ENCODE data around the gene GSTT2B. TPM values are rescaled to one million over a fixed set of nuclear protein-coding genes. Genes with fewer than 3 reads are reported as not detected.

Gene GSTT2B
- polyA plus RNA-seq, 1 of the 3 experiments (the other 2 are of a cell fraction): 32.8 TPM

DNA sequence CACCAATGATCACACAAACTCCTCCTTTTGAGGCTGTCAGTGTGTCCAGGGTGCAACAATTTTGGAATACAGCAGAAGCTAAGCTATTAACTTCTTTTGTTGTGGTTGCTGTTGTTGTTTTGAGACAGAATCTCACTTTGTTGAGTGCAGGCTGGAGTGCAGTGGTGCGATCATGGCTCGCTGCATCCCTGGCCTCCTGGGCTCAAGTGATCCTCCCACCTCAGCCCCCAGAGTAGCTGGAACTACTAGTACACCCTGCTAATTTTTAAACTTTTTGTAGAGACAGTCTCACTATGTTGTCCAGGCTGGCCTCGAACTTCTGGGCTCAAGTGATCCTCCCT, 22.0 kb downstream of the GSTT2B start:
- no peak overlapping the region for H3K4me2 ChIP-seq
- H3K9me3 ChIP-seq: no peaks in the 10 kb centered on the region
- H2AFZ ChIP-seq (ENCODE audit: low read depth): no peak overlapping the region
- H3K79me2 ChIP-seq (ENCODE audit: insufficient read depth): no peaks in the 10 kb centered on the region
- no peak for DNase-seq
- CTCF ChIA-PET: interaction anchor here (1.0 kb wide), 1 partner anchor 18 kb away, joined by 3 read pairs; no protein-coding TSS in a partner anchor
- H3K4me1 ChIP-seq (ENCODE audit: control insufficient read depth in 1 of 2, insufficient read depth in 2 of 2, low read depth in 1 of 2, low read length in 1 of 2): no peaks in the 10 kb centered on the region; a peak in 1 of 4 replicates
- no peaks in the 10 kb centered on the region for H3F3A ChIP-seq (replicated peaks; ENCODE audit: insufficient read depth)
- no peak overlapping the region for H3K4me3 ChIP-seq (ENCODE audit: low read depth in 2 of 2, low read length in 1 of 2)
- TF ChIP-seq FOXJ3 (CRISPR knock-in tag; IDR thresholded peaks at IDR 0.05): no peak
- TF ChIP-seq YY1 (IDR thresholded peaks at IDR 0.05; ENCODE audit: low read depth): no peak
- TF ChIP-seq SMC3 (IDR thresholded peaks at IDR 0.05; ENCODE audit: low read depth, low read length): no peak
- TF ChIP-seq TCF12 (IDR thresholded peaks at IDR 0.05): no peak
- TF ChIP-seq RXRA (IDR thresholded peaks at IDR 0.05; ENCODE audit: borderline replicate concordance, low read depth): no peak
- no peak for TF ChIP-seq NRF1 (IDR thresholded peaks at IDR 0.05; ENCODE audit: low read depth, low read length)
- no peak for TF ChIP-seq GATA2 (CRISPR knock-in tag; IDR thresholded peaks at IDR 0.05)
- TF ChIP-seq ELF1 (IDR thresholded peaks at IDR 0.05): no peak
- H3K9me2 ChIP-seq: no peaks in the 10 kb centered on the region
- H3K27me3 ChIP-seq (ENCODE audit: insufficient read depth): no peaks in the 10 kb centered on the region
- H3K9ac ChIP-seq: no peak overlapping the region
- H4K20me1 ChIP-seq (ENCODE audit: insufficient read depth): no peaks in the 10 kb centered on the region
- WGBS (ENCODE audit: low lambda C conversion rate): 48% methylated on average over 3 of the region's 3 CpGs
- H3K27ac ChIP-seq (ENCODE audit: low read depth in 2 of 2, low read length in 1 of 2): no peak overlapping the region
- POLR2A ChIA-PET: no interaction called here
- no peaks in the 10 kb centered on the region for H3K36me3 ChIP-seq (replicated peaks in 1 of 2; ENCODE audit: control insufficient read depth in 1 of 2, insufficient read depth in 2 of 2, low read length in 1 of 2)

DNA sequence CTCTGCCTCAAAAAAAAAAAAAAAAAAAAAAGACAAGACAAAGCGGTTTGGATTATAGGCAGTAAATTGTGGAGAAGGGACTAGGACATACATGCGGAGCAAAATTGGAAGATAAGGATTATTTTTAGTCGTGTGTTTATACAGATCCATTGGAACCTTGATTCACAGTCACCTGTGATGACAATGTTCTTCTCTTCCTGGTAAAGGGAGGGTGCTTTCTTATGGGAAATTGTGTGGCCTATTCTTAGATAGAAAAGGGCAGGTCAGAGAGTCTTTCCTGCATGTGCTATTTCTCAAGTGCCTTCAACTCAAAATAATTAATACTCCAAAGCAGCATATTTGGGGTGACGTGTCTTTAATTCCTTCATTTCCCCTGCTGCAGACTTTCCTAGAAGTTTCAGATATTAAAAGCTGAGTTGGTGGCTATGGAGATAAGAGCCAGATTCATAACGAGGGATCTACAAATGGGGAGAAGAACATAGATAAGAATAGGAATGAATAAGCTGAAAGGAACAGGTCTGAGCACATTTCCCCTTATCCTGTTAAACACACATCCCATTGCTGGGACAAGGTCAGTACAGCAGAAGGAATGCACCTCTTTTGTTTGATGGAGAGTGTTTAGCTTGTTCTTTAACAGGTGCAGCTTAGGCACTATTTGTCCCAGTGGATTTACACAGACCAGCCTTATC, 22.5 kb downstream of the GSTT2B start:
- H3K79me2 ChIP-seq (ENCODE audit: insufficient read depth): no peaks in the 10 kb centered on the region
- H4K20me1 ChIP-seq (ENCODE audit: insufficient read depth): no peaks in the 10 kb centered on the region
- H3F3A ChIP-seq (replicated peaks; ENCODE audit: insufficient read depth): no peaks in the 10 kb centered on the region
- no peak overlapping the region for H3K4me3 ChIP-seq (ENCODE audit: low read depth in 2 of 2, low read length in 1 of 2)
- WGBS (ENCODE audit: low lambda C conversion rate): 76% methylated on average over 5 of the region's 5 CpGs
- H2AFZ ChIP-seq (ENCODE audit: low read depth): no peak overlapping the region
- POLR2A ChIA-PET: no interaction called here
- no peak for TF ChIP-seq FOXM1 (IDR thresholded peaks at IDR 0.05; ENCODE audit: low read depth)
- no peak for TF ChIP-seq JUND (IDR thresholded peaks at IDR 0.05)
- TF ChIP-seq RXRA (IDR thresholded peaks at IDR 0.05; ENCODE audit: borderline replicate concordance, low read depth): no peak
- TF ChIP-seq CHD2 (IDR thresholded peaks at IDR 0.05; ENCODE audit: low read length, partially characterized antibody): no peak
- TF ChIP-seq, protein P1, sequence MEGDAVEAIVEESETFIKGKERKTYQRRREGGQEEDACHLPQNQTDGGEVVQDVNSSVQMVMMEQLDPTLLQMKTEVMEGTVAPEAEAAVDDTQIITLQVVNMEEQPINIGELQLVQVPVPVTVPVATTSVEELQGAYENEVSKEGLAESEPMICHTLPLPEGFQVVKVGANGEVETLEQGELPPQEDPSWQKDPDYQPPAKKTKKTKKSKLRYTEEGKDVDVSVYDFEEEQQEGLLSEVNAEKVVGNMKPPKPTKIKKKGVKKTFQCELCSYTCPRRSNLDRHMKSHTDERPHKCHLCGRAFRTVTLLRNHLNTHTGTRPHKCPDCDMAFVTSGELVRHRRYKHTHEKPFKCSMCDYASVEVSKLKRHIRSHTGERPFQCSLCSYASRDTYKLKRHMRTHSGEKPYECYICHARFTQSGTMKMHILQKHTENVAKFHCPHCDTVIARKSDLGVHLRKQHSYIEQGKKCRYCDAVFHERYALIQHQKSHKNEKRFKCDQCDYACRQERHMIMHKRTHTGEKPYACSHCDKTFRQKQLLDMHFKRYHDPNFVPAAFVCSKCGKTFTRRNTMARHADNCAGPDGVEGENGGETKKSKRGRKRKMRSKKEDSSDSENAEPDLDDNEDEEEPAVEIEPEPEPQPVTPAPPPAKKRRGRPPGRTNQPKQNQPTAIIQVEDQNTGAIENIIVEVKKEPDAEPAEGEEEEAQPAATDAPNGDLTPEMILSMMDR (IDR thresholded peaks at IDR 0.05): no peak
- no peak for TF ChIP-seq POLR2AphosphoS5 (IDR thresholded peaks at IDR 0.05; ENCODE audit: low read depth, low read length)
- TF ChIP-seq RAD21 (IDR thresholded peaks at IDR 0.05; ENCODE audit: low read length): no peak
- TF ChIP-seq TCF12 (IDR thresholded peaks at IDR 0.05): no peak
- no peak overlapping the region for H3K9ac ChIP-seq
- H3K27ac ChIP-seq (ENCODE audit: low read depth in 2 of 2, low read length in 1 of 2): no peak overlapping the region
- H3K36me3 ChIP-seq (replicated peaks in 1 of 2; ENCODE audit: control insufficient read depth in 1 of 2, insufficient read depth in 2 of 2, low read length in 1 of 2): no peaks in the 10 kb centered on the region
- CTCF ChIA-PET: interaction anchor here (1.0 kb wide), 1 partner anchor 18 kb away, joined by 3 read pairs; no protein-coding TSS in a partner anchor
- H3K4me1 ChIP-seq (ENCODE audit: control insufficient read depth in 1 of 2, insufficient read depth in 2 of 2, low read depth in 1 of 2, low read length in 1 of 2): no peaks in the 10 kb centered on the region; a peak in 1 of 4 replicates
- no peaks in the 10 kb centered on the region for H3K27me3 ChIP-seq (ENCODE audit: insufficient read depth)
- no peaks in the 10 kb centered on the region for H3K9me3 ChIP-seq
- H3K4me2 ChIP-seq: no peak overlapping the region
- DNase-seq: no peak
- H3K9me2 ChIP-seq: no peaks in the 10 kb centered on the region
